NCI-H510A treated with DMSO at 0.1 percent for 48 hours (cell line): ENCODE measurements around the gene SARS2.
"Not testable (repeated sequence)": the region's sequence is repeated elsewhere in the genome, so short reads cannot be mapped to it uniquely, and the experiment has no call there.

ENCODE experiments used
- DNase-seq: peaks from one replicate; lab custom pipeline; 2025; lab: John Stamatoyannopoulos, UW

Gene SARS2

GRCh38 chr19:38946229-38947010 lies 15.9 kb upstream of the SARS2 start:
- no peak for DNase-seq

GRCh38 chr19:38945562-38946228 lies 15.1 kb upstream of the SARS2 start:
- no peak for DNase-seq

- no peak for DNase-seq
Measured at GRCh38 chr19:38944981-38945506, 14.5 kb upstream of the SARS2 start.

GRCh38 chr19:38942471-38943181 lies 12.1 kb upstream of the SARS2 start:
- no peak for DNase-seq

GRCh38 chr19:38941979-38942378 lies 11.4 kb upstream of the SARS2 start:
- DNase-seq, result no peak

GRCh38 chr19:38941466-38941865 lies 10.9 kb upstream of the SARS2 start:
- not testable (repeated sequence) for DNase-seq

GRCh38 chr19:38939957-38940356 lies 9.4 kb upstream of the SARS2 start:
- no peak for DNase-seq

- DNase-seq, result no peak
Measured at GRCh38 chr19:38933544-38933943, 3.0 kb upstream of the SARS2 start.

GRCh38 chr19:38932425-38933179 lies 2.0 kb upstream of the SARS2 start:
- DNase-seq, result peak; percentile 3

GRCh38 chr19:38931521-38931793 lies 894 bp upstream of the SARS2 start:
- DNase-seq, result no peak

- DNase-seq, result peak; percentile 98
Measured at GRCh38 chr19:38930776-38931520, 385 bp upstream of the SARS2 start, which contains the start of gene MRPS12. MRPS12 (plus strand) TSS chr19:38930944; CDS start chr19:38931295, 351 bp downstream.

GRCh38 chr19:38928391-38929001 lies 2.1 kb downstream of the SARS2 start:
- no peak for DNase-seq

GRCh38 chr19:38924388-38924787 lies 6.2 kb downstream of the SARS2 start:
- no peak for DNase-seq

- DNase-seq, result no peak
Measured at GRCh38 chr19:38922482-38922881, 8.1 kb downstream of the SARS2 start.

- DNase-seq, result no peak
Measured at GRCh38 chr19:38921420-38922274, 8.9 kb downstream of the SARS2 start.

- no peak for DNase-seq
Measured at GRCh38 chr19:38920602-38921419, 9.8 kb downstream of the SARS2 start.

GRCh38 chr19:38919837-38920601 lies 10.5 kb downstream of the SARS2 start:
- no peak for DNase-seq

- no peak for DNase-seq
Measured at GRCh38 chr19:38918526-38918925, 12.0 kb downstream of the SARS2 start.
